8988T (cell line): Measurements from ENCODE around the gene SETD4.
"Not testable (repeated sequence)": the region's sequence is repeated elsewhere in the genome, so short reads cannot be mapped to it uniquely, and the experiment has no call there.

Experiments
- DNase-seq: peaks from one replicate; pipeline ENCODE4 v3.0.0; 2011

Gene SETD4, protein sequence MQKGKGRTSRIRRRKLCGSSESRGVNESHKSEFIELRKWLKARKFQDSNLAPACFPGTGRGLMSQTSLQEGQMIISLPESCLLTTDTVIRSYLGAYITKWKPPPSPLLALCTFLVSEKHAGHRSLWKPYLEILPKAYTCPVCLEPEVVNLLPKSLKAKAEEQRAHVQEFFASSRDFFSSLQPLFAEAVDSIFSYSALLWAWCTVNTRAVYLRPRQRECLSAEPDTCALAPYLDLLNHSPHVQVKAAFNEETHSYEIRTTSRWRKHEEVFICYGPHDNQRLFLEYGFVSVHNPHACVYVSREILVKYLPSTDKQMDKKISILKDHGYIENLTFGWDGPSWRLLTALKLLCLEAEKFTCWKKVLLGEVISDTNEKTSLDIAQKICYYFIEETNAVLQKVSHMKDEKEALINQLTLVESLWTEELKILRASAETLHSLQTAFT

DNA sequence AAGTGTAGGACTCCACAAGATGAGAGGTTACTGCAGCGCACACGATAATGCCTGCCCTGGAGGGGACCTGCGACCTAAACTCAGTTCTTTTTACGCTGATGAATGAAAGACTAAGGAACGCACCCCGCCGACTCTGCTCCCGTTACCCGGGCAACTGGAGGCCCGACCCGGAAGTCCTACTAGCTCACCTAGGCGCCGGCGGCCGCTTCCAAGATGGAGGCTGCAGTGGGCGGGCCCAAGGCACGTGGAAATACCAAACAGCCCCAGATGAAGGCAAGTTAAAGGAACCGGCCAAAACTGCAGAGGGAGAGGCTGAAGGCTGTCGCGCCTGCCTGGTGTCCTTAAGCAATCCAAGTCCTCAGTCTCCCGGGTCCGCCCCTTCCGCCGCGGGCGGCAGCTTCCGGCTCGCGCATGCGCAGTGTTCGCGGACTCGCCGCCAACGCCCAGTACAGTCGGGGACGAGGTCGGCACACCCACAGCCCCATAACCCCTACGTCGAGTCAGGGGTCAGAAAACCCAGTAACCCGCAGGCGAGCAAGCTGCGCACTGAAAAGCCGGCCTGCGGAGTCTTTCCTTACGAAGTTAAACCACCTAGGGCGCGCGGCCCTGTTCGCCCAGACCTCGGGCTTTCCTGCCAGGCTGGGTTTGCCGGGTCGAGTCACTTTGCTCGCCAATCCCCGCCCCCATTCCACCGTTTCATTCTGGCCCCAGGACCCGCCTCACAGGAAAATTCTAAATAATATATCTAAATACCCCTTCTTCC lies at the start of gene SETD4:
Gene SETD4, minus strand, starts transcription at position 368 of the 763 bp plus-strand sequence. CDS start 1,638 bp downstream, outside the sequence.
- peak; percentile 77 for DNase-seq

DNA sequence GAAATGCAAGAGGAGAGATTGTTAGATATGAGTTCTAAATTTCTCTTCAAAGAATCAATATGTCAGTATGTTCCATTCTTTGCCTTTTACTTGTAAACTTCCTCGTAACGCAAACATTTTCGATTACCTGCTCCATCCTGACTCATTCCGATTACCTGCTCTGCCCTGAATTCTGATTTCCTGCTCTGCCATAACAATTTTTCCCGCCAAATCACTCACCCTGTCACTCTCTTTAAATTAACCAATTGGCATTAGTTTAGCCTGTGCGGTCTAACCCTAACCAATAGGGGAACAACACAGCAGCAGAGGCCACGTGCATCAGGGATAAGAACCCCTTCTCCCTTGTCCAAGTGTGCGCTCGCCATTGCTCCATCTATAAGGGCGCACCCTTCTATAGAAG lies 49.5 kb upstream of the SETD4 start:
- no peak for DNase-seq

DNA sequence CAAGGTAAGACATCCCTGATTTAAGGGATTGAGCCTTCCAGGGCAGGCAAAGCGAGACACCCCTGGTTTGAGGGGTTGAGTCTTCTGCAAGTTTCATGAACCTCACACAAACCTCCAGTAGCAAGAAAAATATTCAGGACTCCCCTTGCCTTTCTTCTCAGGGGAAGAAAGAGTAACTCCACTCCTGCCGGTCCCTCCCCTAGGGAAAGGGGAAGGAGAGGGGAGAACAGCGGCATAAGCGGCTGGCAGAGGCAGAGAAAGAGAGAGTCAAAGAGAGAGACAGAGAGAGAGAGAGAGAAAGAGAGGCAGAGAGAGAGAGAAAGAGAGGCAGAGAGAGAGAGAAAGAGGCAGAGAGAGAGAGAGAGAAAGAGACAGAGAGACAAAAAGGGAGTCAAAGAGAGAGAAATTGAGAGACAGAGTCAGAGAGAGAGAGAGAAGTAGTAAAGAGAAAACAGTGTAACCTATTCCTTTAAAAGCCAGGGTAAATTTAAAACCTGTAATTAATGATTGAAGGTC lies 45.1 kb upstream of the SETD4 start:
- no peak for DNase-seq

DNA sequence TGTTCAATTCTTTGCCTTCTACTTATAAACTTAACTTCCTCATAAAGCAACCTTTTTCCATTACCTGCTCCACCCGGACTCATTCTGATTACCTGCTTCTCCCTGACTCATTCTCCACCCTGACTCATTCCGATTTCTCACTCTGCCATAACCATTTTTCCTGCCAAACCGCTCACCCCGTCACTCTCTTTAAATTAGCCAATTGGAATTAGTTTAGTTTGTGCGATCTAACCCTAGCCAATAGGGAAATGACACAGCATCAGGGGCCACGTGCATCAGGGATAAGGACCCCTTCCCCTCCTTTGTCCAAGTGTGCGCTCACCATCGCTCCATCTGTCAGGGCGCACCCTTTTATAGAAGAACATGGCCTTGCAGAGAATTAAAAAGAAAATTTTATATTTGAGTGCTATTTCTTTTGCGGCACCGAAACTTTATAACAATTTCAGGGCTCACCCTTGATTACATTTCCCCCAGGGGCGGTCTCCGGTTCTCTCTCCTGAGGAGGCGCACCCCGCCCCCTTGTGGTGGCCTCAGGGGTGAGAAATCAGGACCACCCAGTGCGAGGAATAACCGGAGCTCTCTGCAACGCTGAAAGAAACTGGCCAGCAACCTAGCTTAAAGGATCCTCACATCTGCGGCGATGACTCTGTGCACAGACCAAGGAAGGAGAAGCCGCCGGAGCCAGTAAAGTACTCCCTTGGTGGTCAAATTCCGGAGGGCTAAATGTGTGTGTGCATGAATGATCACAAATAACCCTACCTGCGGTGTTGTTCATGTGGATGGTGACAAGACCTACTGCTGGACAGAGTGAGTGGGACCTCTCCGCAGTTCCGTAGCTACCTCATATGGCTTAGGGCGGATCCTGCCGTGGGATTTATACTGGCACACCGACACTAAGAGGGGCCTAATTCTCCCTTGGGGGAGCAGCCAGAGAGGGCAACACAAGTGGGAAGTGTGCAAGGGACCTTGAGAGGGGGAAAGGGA lies 44.3 kb upstream of the SETD4 start:
- no peak for DNase-seq

DNA sequence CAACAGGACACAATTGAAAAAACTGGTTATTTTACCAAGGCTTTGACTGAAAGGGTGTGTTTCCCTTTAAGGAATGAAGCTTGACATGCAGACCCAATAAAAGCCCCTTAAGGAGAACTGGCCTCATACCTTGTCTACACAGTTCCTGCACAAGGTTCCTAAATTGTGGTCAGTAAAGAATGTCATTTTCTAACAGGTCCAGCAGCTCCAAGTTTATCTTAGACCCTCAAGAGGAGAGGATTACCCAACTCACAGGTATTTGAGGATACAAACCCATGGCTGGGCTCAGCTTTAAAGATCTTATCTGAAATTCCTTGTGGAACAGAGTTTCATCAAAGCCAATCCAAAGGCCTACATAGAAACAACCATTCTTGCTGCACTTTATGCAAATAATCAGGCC lies 43.1 kb upstream of the SETD4 start:
- DNase-seq = no peak

DNA sequence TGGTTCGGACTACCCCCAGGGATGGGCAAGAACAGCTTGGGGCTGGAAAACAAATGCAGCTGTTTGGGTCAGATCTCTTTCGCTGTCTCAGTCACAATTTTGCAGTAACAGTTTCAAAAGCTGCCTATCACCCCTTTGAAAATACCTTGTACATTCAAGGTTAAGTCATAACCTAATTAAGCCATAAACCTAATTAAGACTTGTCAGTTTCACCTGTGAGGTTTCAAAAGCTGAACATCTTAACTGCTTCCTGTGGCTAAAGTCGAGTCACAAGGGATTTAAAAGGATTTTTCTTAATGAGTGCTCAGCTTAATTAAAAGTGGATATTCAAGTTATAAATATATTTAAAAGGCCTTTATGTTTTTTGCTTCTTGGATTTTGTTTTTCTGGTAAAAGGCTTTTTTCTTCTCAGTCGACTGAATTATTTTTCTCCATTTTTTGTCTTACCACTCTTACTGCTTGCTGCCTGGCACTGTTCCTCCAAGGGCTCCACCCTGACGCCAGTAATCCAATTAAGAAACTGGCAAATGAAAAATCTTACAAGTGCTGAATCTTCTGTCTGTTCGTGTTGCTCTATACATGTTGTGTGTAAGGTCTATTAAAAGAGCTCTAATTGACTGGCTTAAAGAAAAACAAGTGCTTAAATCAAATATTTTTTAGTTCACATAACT lies 40.8 kb upstream of the SETD4 start:
- no peak for DNase-seq

DNA sequence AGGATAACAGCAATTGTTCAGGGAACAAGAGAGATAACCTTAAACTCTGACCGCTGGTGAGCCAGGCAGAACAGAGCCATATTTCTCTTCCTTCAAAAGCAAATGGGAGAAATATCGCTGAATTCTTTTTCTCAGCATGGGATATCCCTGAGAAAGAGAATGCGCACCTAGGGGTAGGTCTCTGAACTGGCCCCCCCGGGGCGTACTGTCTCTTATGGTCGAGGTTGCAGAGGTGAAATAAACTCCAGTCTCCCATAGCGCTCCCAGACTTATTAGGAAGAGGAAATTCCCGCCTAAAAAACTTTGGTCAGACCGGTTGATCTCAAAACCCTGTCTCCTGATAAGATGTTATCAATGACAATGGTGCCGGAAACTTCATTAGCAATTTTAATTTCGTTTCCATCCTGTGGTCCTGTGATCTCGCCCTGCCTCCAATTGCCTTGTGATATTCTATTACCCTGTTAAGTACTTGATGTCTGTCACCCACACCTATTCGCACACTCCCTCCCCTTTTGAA lies 39.4 kb upstream of the SETD4 start:
- not testable (repeated sequence) for DNase-seq

DNA sequence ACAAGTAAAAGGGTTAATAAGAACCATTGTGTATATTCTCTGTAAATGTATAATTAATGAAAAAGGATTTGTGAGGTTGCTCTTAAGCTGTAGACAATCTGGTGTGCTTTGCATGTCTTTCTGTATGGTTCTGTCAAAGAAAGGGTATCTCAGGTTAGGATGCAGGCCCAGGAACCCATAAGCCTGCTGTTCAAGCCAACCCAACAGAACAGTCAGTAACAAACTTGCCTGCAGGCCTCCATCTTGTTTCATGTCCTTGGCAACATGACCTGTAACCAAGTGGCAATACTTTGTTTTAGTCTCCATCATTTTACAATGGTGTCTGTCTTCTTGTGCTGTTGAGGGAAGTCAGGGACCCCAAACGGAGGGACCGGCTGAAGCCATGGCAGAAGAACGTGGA lies 38.7 kb upstream of the SETD4 start:
- no peak for DNase-seq

DNA sequence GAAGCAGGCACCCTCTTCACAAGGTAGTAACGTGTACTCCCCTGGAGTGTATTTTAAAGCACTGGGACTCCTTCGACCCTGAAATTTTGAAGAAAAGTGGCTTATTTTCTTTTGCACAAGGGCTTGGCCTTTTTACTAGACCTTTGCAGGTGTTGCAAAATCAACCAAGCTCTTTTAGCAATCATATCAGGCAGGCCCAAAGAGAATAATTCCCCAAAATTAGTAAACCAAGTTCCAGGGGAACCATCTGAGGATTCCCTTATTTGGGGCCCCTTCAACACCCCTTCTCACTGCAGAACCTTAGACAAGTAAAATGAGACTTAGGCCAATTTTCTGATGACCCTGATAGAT lies 37.8 kb upstream of the SETD4 start:
- DNase-seq = no peak

DNA sequence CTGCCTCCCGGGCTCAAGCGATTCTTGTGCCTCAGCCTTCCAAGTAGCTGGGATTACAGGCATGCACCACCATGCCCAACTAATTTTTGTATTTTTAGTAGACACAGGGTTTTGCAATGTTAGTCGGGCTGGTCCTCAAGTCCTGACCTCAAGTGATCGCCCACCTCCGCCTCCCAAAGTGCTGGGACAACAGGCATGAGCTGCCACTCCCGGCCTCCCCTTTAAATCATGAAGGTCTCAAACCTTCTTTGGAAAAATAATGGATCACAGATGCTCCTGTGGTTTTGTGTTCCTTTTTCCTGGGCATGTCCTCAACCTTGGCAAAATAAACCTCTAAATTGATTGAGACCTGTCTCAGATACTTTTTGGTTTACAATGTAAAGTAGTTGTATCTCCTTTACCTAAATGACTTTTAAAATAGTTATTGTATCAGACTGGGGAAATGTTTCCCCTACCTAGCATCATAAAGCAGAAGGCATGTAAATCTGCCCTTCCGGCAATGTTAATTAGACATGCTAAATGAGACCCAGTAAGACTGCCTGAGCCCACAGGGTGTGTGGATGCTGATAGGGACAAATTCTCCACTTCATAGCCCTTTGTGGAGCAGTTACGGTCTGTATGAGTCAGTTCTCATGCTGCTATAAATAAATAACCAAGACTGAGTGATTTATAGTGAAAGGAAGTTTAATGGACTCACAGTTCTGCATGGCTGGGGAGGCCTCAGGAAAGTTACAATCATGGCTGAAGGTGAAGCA lies 37.3 kb upstream of the SETD4 start:
- no peak for DNase-seq

DNA sequence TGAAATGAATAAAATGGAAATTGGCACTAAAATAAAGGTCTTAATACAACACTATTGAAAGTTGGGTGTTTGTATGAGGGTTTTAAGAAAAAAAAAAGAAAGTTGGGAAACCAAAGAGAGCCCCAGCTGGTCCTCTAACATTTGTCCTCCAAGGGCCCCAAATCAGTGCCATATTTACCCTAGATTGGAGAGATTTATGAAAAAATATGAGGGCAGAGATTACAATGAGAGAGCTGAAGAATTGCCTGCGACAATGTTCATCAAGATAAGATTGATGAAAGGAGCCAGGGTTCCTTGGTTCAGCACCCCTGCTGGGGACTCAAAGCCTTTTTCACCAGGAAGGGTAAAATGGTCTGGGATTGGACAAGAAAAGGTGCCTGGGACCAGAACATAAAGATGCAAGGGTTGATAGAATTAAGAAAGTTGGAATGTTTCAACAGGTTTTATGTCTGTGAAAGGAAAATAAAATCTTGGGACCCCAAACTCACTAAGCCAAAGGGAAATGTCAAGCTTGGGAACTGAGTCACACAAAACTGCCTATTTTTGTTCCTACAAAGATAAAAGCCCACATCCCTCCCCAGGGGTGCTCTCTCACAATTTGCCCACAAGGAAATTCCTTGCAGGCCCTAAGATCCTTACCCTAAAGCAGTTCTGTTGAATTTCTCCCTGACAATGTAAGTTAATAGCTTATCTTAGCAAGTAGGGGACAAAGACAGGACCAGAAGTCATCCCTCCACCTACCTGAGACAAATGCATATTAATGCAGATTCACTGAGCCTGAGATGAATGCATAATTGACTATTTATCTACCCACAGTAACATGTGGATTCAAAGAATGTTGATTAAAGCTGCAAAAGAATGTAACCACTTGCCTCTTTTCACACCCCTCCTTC lies 36.3 kb upstream of the SETD4 start:
- no peak for DNase-seq

DNA sequence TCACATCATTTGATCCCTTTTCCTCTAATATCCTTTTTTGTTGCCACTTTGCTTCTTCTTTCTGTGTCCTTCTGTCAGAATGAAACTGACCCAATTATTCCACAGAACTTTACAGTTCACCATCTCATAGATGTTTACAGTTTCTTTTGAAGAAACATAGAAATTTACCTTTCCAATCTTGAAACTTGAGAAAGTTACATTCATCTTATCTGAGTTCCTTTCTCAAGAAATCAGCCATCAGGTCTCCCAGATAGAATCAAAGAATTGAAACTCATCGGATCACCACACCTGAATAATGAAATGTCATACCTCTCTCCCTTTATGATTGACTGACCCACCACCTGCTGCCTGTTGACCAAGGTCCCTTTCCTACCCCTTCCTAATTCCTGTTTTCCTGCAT lies 33.2 kb upstream of the SETD4 start:
- DNase-seq = no peak

DNA sequence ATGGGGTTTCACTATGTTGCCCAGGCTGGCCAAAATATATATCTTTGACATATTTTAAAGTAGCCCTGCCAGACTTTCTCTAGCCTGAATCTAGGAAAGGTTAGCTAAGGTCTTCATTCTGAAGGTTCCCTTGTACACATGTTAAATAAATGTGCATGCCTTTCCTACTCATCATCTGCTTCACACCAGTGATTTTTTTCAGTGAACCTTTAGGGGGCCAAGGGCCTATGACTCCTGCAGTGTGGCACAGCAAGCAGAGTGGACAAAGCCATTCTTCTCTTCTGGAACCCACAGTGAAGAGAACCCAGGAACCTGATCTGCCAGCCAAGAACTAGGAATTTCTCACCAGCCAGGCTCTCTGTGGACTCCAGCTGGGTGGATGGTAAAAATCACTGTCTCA lies 32.4 kb upstream of the SETD4 start:
- DNase-seq = no peak

DNA sequence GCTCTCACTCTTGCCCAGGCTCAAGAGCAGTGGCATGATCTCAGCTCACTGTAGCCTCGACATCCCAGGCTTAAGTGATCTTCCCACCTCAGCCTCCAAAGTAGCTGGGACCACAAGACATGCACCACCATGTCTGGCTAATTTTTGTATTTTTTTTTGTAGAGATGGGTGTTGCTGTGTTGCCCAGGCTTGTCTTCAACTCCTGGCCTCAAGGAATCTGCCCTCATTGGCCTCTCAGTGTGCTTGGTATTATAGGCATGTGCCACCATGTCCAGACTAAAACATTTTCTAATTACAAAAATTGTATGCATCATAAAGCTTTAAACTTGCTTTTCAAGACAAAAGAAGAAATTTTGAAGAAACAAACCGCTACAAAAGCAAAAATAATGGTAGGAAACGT lies 29.6 kb upstream of the SETD4 start:
- DNase-seq = no peak

DNA sequence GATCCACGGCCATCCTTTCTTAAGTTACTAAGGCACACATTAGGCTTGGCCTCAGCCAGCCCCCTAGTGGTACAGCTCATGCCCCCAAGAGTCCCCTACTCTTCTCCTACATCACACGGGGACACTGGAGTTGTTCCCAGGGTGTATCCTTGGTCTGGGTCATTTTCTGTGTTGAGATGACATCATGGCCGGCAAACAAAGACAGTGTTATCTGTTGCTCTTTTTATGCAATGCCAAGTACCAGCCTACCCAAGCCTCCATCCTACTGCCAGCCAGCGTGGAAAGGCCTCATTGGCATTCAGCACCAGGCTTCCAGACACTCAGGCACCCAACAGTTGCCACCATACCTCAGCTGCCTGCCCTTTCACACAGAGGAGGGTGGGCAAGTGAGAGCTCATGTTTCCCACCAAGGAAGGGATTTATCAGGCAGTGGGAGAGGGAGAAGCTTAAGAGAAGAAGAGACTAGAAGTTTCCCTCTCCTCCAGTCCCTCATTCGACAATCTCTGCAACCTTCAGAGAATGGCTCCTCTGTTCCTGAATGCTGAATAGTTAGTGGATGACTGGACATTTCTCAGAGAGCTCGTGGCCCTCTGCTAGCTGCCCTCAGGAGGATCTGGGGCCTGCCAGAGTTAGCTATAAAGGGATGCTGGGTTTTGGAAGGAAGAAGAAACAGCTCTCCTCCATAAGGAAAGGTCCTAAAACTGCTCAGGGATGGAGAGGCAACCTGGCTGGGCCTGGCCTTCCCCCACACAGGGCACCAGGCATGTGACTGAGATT lies 27.2 kb upstream of the SETD4 start:
- no peak for DNase-seq

DNA sequence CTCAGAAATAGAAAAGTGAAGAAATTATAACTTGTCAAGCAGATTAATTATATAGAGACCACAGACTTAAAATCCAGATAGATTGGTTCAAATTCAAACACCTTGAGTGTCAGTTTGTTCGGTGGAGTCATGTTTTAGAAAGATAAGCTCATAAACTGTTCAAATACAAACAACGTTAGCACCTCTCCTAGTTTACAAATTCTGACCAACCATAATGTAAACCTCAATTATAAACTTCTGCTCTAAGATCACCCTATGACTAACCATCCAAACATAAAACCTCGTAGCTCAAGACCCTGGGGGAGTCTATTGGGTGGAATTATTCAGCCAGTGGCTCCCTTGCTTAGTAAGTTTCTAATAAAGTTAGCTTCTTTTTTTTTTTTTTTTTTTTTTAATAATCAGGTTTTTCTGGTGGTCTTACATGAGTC lies 21.9 kb upstream of the SETD4 start:
- DNase-seq = no peak

DNA sequence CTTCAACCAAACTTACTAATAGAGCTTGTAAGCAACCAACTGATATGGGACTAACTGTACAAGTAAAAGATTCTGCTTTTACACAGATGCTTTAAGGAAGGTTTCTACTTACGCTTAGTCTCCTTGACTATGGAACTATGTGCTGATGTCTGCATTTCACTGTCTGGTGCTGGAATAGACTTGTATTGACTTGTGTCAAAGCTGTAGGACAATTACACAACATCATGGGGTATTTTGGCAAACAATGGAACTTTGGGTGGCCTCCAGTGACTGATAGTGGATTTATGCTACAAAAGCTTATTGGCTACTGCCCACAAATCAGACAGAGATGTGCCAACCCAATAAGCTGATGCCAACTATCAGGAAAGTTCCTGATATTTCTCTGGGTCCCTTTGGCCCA lies 20.1 kb upstream of the SETD4 start:
- DNase-seq = no peak

DNA sequence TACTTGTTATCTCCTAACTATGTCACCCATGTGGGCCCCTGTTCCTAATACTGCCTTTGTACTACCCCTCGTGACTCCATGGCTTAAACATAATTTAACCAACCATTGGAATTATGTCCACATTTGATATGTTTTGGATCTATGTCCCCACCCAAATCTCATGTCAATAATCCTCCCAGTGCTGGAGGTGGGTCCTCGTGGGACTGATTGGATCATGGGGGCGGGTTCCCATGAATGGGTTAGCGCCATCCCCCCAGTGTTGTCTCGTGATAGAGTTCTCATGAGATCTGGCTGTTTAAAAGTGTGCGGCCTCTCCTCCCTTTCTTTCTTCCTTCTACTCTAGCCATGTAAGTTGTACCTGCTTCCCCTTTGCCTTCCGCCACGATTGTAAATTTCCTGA lies 19.3 kb upstream of the SETD4 start:
- DNase-seq = no peak

DNA sequence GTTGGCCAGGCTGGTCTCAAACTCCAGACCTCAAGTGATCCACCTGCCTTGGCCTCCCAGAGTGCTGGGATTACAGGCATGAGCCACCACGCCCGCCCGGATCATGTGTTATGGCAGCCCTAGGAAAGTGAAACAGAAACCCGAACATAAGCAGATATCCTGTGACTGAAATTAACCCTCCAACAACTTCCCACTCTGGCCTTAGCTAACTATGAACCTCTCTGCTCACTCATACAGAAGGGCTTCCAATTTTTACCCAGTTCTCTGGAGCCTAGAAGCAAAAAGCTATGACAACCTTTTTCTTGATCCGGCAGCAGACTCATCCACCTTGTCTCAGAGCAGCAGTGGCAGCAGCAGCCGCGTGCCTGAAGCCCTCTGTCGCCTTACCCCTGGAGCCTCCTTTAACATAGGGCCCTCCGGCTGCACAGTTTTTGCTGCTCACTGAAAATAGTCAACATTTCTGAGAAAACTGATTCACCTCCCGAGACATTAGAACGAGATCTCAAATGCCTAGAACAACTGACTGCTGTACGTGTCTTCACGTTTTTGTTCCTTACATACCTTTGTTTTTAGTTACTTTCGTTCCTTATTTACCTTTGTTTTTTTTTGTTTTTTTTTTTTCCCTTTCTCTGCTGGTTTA lies 18.8 kb upstream of the SETD4 start:
- DNase-seq = no peak
